ENCODE data around the gene NOCT.
"Not testable (repeated sequence)": the region's sequence is repeated elsewhere in the genome, so short reads cannot be mapped to it uniquely, and the experiment has no call there.

NOCT gene

GRCh38 chr4:139018971-139019758 lies 3.6 kb downstream of the NOCT start:
- H3K4me3 ChIP-seq (ENCODE audit: low read depth, low read length): no peak overlapping the region
- TF ChIP-seq CTCF (IDR thresholded peaks at IDR 0.05; ENCODE audit: low read depth, low read length): no peak
- peak; percentile 44 for DNase-seq (ENCODE audit: low read depth, low spot score)
- in situ Hi-C loops (cut with HindIII; ENCODE audit: low sequenced_read_pairs): no loop called here

- in situ Hi-C loops (cut with HindIII; ENCODE audit: low sequenced_read_pairs): no loop called here
- no peak for DNase-seq (ENCODE audit: low read depth, low spot score)
- no peak overlapping the region for H3K4me3 ChIP-seq (ENCODE audit: low read depth, low read length)
- no peak for TF ChIP-seq CTCF (IDR thresholded peaks at IDR 0.05; ENCODE audit: low read depth, low read length)
Observed at GRCh38 chr4:139020384-139020783, 4.8 kb downstream of the NOCT start.

- H3K4me3 ChIP-seq (ENCODE audit: low read depth, low read length); in situ Hi-C loops (cut with HindIII; ENCODE audit: low sequenced_read_pairs); DNase-seq (ENCODE audit: low read depth, low spot score): not testable (repeated sequence)
Observed at GRCh38 chr4:139021071-139021470, 5.5 kb downstream of the NOCT start.

- no peak overlapping the region for H3K4me3 ChIP-seq (ENCODE audit: low read depth, low read length)
- no peak for DNase-seq (ENCODE audit: low read depth, low spot score)
- TF ChIP-seq CTCF (IDR thresholded peaks at IDR 0.05; ENCODE audit: low read depth, low read length): no peak
- in situ Hi-C loops (cut with HindIII; ENCODE audit: low sequenced_read_pairs): no loop called here
Observed at GRCh38 chr4:139022835-139023234, 7.3 kb downstream of the NOCT start.

GRCh38 chr4:139024686-139025085 lies 9.1 kb downstream of the NOCT start:
- no peak for TF ChIP-seq CTCF (IDR thresholded peaks at IDR 0.05; ENCODE audit: low read depth, low read length)
- no peak for DNase-seq (ENCODE audit: low read depth, low spot score)
- in situ Hi-C loops (cut with HindIII; ENCODE audit: low sequenced_read_pairs): no loop called here
- H3K4me3 ChIP-seq (ENCODE audit: low read depth, low read length): no peak overlapping the region

GRCh38 chr4:139025841-139026240 lies 10.3 kb downstream of the NOCT start:
- in situ Hi-C loops (cut with HindIII; ENCODE audit: low sequenced_read_pairs): no loop called here
- no peak overlapping the region for H3K4me3 ChIP-seq (ENCODE audit: low read depth, low read length)
- no peak for TF ChIP-seq CTCF (IDR thresholded peaks at IDR 0.05; ENCODE audit: low read depth, low read length)
- DNase-seq (ENCODE audit: low read depth, low spot score): no peak

- DNase-seq (ENCODE audit: low read depth, low spot score): no peak
- TF ChIP-seq CTCF (IDR thresholded peaks at IDR 0.05; ENCODE audit: low read depth, low read length): no peak
- in situ Hi-C loops (cut with HindIII; ENCODE audit: low sequenced_read_pairs): no loop called here
- H3K4me3 ChIP-seq (ENCODE audit: low read depth, low read length): no peak overlapping the region
Observed at GRCh38 chr4:139027776-139028175, 12.2 kb downstream of the NOCT start.
